ENCODE data around the gene TAF11L4.

- TF ChIP-seq TCF12 (IDR thresholded peaks at IDR 0.05) (no peak), YY1 (IDR thresholded peaks at IDR 0.05; ENCODE audit: low read depth) (no peak), EP300 (IDR thresholded peaks at IDR 0.05; ENCODE audit: borderline replicate concordance in 1 of 2, low read depth in 1 of 2, low read length in 1 of 2) (no peak), CTCF (IDR thresholded peaks at IDR 0.05) (no peak)
Observed at GRCh38 chr5:17492770-17493169, 28.8 kb upstream of the TAF11L4 start.

All from SK-N-SH (cell line).